ENCODE data around the gene PERP. TPM values are rescaled to one million over a fixed set of nuclear protein-coding genes. Genes with fewer than 3 reads are reported as not detected.

The PERP gene
- 1,000 to 10,000 TPM in 3 of 4 donors, 100 to 1,000 TPM in 1; 715 to 1,965 (median 1,827) TPM for total RNA-seq

DNA sequence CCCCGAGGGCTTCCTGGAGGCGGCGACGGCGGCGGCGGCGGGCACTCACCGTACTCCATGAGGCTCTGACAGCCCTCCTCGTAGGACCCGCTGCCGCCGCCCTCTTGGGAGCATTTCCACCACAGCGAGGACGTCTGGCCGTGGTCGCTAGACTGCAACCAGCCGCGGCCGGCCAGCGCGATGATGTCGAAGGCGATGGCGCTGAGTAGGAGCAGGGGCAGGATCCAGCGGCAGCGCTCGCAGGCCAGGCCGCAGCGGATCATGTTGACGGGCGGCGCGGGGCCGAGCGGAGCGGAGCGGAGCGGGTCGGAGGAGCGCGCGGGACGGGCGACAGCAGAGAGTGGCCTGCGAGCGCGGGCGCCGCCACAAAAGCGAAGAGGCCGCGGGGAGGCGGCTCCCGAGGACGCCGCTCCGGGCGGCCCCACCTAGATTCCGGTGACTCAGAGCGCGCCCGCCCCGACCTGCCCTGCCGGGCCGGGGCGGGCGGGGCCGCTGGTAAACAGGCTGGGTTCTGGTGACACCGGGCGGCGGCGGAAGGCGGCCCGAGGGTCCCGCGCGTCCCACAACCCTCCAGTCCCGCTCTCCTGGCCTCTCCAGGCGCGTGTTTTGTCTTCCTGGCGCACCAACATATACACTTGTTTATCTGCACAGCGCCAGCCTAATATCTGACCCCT, at the start of gene PERP:
Gene PERP (minus strand): TSS at position 342 of the 674 bp plus-strand sequence. CDS start 79 bp downstream, at position 263.
- Histone ChIP-seq H3K27ac (peak within 1 kb of the TSS; percentile 96), H3K27me3 (no peaks in the 10 kb centered on the region), H3K9me3 (no peaks in the 10 kb centered on the region), H3K4me3 (peak within 1 kb of the TSS; percentile 84), H3K36me3 (no peaks in the 10 kb centered on the region), H3K4me1 (peaks cover 18% of the 10 kb centered on the region)
- WGBS: 2% methylated on average over 30 of the region's 83 CpGs
- DNase-seq (ENCODE audit: low spot score in 2 of 2): peak; percentile 83 to 86
- TF ChIP-seq POLR2AphosphoS5 (IDR thresholded peaks at IDR 0.05): peak; percentile 48 to 84 (median 66)
- no peak for TF ChIP-seq EP300 (IDR thresholded peaks at IDR 0.05)
- peak; percentile 59 to 85 for TF ChIP-seq POLR2A (IDR thresholded peaks at IDR 0.05)
- TF ChIP-seq, protein P1, sequence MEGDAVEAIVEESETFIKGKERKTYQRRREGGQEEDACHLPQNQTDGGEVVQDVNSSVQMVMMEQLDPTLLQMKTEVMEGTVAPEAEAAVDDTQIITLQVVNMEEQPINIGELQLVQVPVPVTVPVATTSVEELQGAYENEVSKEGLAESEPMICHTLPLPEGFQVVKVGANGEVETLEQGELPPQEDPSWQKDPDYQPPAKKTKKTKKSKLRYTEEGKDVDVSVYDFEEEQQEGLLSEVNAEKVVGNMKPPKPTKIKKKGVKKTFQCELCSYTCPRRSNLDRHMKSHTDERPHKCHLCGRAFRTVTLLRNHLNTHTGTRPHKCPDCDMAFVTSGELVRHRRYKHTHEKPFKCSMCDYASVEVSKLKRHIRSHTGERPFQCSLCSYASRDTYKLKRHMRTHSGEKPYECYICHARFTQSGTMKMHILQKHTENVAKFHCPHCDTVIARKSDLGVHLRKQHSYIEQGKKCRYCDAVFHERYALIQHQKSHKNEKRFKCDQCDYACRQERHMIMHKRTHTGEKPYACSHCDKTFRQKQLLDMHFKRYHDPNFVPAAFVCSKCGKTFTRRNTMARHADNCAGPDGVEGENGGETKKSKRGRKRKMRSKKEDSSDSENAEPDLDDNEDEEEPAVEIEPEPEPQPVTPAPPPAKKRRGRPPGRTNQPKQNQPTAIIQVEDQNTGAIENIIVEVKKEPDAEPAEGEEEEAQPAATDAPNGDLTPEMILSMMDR (IDR thresholded peaks at IDR 0.05): no peak

GRCh38 chr6:138155443-138155842, 48.2 kb upstream of the PERP start:
- 63% methylated on average over 1 of the region's 1 CpG for WGBS
- DNase-seq (ENCODE audit: low spot score in 2 of 2): no peak
- Histone ChIP-seq H3K4me1 (no peaks in the 10 kb centered on the region), H3K27me3 (peaks cover 21% of the 10 kb centered on the region), H3K27ac (no peak overlapping the region), H3K9me3 (no peaks in the 10 kb centered on the region), H3K36me3 (no peaks in the 10 kb centered on the region), H3K4me3 (no peak overlapping the region)
- TF ChIP-seq EP300 (IDR thresholded peaks at IDR 0.05) (no peak), POLR2A (IDR thresholded peaks at IDR 0.05) (no peak), POLR2AphosphoS5 (IDR thresholded peaks at IDR 0.05) (no peak)
- TF ChIP-seq, protein P1 (IDR thresholded peaks at IDR 0.05): no peak

DNA sequence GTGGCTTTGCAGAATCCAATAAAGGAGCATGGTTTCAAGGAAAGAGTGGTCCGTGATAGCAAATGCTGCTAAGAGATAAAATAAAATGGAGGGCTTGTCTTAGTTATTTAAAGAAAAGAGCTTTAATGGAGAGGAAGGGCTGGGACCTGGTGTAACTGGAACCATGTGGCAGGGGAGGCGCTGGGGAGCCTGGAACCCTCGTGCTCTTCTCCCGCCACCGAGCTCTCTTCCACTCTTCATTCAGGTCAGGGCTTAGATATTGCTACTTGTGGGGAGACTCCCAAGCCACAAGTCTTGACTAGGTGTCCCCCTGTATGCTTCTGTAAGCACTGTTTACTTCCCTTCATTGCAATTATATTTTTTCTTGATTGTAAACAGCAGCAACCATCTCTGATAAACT, 39.3 kb upstream of the PERP start:
- TF ChIP-seq EP300 (IDR thresholded peaks at IDR 0.05): no peak
- no peak for TF ChIP-seq POLR2A (IDR thresholded peaks at IDR 0.05)
- TF ChIP-seq, protein P1 (IDR thresholded peaks at IDR 0.05): no peak
- TF ChIP-seq POLR2AphosphoS5 (IDR thresholded peaks at IDR 0.05): no peak
- no peak for DNase-seq (ENCODE audit: low spot score in 2 of 2)
- WGBS: 88% methylated on average over 5 of the region's 5 CpGs
- H3K27me3 ChIP-seq: peaks cover 3% of the 10 kb centered on the region
- H3K36me3 ChIP-seq: no peaks in the 10 kb centered on the region
- H3K4me1 ChIP-seq: no peaks in the 10 kb centered on the region
- no peak overlapping the region for H3K27ac ChIP-seq
- no peaks in the 10 kb centered on the region for H3K9me3 ChIP-seq
- H3K4me3 ChIP-seq: no peak overlapping the region

DNA sequence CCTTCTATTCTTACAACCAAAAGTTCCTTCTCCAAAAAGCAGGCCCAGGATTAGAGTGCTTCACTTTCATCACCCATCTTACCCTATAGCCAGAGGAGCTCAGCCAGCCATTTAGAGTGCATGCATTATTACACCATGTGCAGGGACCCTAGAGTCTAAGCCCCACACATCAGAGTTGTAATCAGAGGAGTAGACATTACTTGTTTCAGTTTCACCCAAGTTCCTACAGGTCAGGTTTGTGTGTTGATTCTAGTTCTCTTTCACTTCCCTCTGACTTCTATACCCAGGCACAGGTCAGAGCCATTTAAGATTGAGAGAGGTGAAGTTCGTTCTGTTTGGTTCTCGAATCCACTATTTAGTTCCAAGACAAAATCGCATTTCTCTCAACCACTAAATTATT, 38.2 kb upstream of the PERP start:
- Histone ChIP-seq H3K4me3 (no peak overlapping the region), H3K36me3 (no peaks in the 10 kb centered on the region), H3K4me1 (no peaks in the 10 kb centered on the region), H3K27me3 (peaks cover 3% of the 10 kb centered on the region), H3K9me3 (no peaks in the 10 kb centered on the region), H3K27ac (no peak overlapping the region)
- no peak for TF ChIP-seq POLR2A (IDR thresholded peaks at IDR 0.05)
- TF ChIP-seq POLR2AphosphoS5 (IDR thresholded peaks at IDR 0.05): no peak
- no peak for TF ChIP-seq EP300 (IDR thresholded peaks at IDR 0.05)
- TF ChIP-seq, protein P1 (IDR thresholded peaks at IDR 0.05): no peak
- DNase-seq (ENCODE audit: low spot score in 2 of 2): no peak
- 92% methylated on average over 3 of the region's 3 CpGs for WGBS

GRCh38 chr6:138142806-138143205, 35.6 kb upstream of the PERP start:
- Histone ChIP-seq H3K4me1 (no peaks in the 10 kb centered on the region), H3K4me3 (no peak overlapping the region), H3K9me3 (no peaks in the 10 kb centered on the region), H3K36me3 (no peaks in the 10 kb centered on the region), H3K27ac (no peak overlapping the region), H3K27me3 (peaks cover under 1% of the 10 kb centered on the region)
- no peak for DNase-seq (ENCODE audit: low spot score in 2 of 2)
- TF ChIP-seq, protein P1 (IDR thresholded peaks at IDR 0.05): no peak
- no peak for TF ChIP-seq POLR2AphosphoS5 (IDR thresholded peaks at IDR 0.05)
- TF ChIP-seq EP300 (IDR thresholded peaks at IDR 0.05): no peak
- no peak for TF ChIP-seq POLR2A (IDR thresholded peaks at IDR 0.05)
- 80% methylated on average over 4 of the region's 4 CpGs for WGBS
